BJ (cell line): Measurements from ENCODE around the gene CD28. TPM values are rescaled to one million over a fixed set of nuclear protein-coding genes. Genes with fewer than 3 reads are reported as not detected.

Experiments used
- CTCF ChIA-PET: fragments of 350-600 bp; formaldehyde crosslinking; extraction: SDS; loops from one replicate; lab custom pipeline; 2021; ENCODE audit warnings: antibody characterized with exemption, inconsistent platforms; lab: Yijun Ruan, JAX
- POLR2A ChIA-PET: fragments of 300-600 bp; sonication (Branson Sonifier 250); formaldehyde crosslinking; extraction: SDS; loops from one replicate; lab custom pipeline; 2021; ENCODE audit warnings: antibody characterized with exemption; lab: Charles Lee
- DNase-seq: peaks from one replicate; pipeline ENCODE4 v3.0.0-alpha.2; 2011; ENCODE audit warnings: low read depth
- H3K27me3 ChIP-seq: 2 replicates; pipeline ENCODE4 v1.6.0; 2011; ENCODE audit warnings: low read length; ENCODE audit not compliant: control insufficient read depth, insufficient read depth
- H3K36me3 ChIP-seq: 2 replicates; pipeline ENCODE4 v1.5.1; 2011; ENCODE audit warnings: low read length; ENCODE audit not compliant: control insufficient read depth, insufficient read depth
- H3K4me3 ChIP-seq: 2 replicates; pipeline ENCODE4 v1.5.1; 2011; ENCODE audit warnings: low read depth, mild to moderate bottlenecking, control low read depth, low read length
- polyA plus RNA-seq: library from polyadenylated mRNA; depleted of rRNA; stranded (reverse); fragments of >200 nt; gene quantifications from 2 replicates; pipeline ENCODE4 v1.2.3, GENCODE V29; 2011
- TF ChIP-seq, protein P1 (sequence below): IDR thresholded peaks from 2 replicates; pipeline ENCODE4 v1.5.1; 2011; ENCODE audit warnings: low read depth, mild to moderate bottlenecking, control low read depth, inconsistent platforms, low read length, moderate library complexity; ENCODE audit not compliant: insufficient read depth

CD28 gene
- polyA plus RNA-seq, 1 experiment: not detected

DNA sequence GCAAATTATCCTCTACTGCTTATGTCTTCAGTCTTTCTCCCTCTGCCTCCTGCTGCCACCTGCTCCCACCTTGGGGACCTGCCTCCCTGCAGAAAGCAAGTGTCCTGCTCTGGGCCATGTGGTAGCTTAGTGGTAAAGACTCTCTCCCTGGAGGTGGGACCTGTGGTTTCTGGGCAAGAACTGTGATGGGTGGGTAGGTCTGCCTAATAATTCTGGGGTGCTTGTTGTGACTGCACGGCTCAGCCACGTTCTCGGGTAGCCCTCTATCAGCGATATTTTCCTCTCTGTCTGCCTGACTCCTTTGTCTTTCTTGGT, 16.4 kb upstream of the CD28 start:
- Histone ChIP-seq H3K4me3 (no peak overlapping the region), H3K36me3 (no peaks in the 10 kb centered on the region), H3K27me3 (no peaks in the 10 kb centered on the region; the same call in 1 of the 2 replicates)
- TF ChIP-seq, protein P1, sequence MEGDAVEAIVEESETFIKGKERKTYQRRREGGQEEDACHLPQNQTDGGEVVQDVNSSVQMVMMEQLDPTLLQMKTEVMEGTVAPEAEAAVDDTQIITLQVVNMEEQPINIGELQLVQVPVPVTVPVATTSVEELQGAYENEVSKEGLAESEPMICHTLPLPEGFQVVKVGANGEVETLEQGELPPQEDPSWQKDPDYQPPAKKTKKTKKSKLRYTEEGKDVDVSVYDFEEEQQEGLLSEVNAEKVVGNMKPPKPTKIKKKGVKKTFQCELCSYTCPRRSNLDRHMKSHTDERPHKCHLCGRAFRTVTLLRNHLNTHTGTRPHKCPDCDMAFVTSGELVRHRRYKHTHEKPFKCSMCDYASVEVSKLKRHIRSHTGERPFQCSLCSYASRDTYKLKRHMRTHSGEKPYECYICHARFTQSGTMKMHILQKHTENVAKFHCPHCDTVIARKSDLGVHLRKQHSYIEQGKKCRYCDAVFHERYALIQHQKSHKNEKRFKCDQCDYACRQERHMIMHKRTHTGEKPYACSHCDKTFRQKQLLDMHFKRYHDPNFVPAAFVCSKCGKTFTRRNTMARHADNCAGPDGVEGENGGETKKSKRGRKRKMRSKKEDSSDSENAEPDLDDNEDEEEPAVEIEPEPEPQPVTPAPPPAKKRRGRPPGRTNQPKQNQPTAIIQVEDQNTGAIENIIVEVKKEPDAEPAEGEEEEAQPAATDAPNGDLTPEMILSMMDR: no peak
- DNase-seq: no peak
- ChIA-PET CTCF (no interaction called here), POLR2A (no interaction called here)

DNA sequence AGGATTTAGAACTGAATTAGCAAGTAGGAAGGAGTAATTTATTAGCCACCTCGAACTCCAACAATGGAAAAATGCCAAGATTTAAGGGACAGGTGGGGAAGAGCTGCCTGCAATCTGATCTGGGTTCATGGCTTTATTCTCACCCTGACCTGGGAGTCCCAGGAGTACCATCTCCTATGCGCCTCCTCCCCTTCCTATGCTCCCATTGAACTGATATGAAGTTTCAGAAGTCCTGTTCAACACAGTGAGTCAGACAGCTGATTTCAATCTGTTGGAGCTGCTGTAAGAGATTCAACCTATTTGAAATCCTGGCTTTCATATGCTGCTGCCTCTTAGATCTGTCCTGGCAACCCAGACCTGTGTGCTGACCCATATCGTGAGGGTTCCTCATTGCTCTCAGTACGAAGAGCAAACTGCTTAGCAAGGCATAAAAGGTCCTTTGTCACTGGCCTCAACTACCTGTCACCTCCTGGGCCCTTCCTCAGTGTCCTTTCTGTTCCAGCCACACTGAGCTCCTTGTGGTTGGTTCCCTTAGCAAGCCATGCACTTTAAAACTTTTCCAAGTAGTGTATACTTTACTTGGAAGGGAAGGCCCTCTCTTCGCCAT, 15.9 kb upstream of the CD28 start:
- ChIA-PET POLR2A (no interaction called here), CTCF (interaction anchor here (0.8 kb wide), 1 partner anchor 90 kb away, joined by 3 read pairs; no protein-coding TSS in a partner anchor)
- DNase-seq: no peak
- TF ChIP-seq, protein P1: no peak
- Histone ChIP-seq H3K27me3 (no peaks in the 10 kb centered on the region; the same call in 1 of the 2 replicates), H3K4me3 (no peak overlapping the region), H3K36me3 (no peaks in the 10 kb centered on the region)

DNA sequence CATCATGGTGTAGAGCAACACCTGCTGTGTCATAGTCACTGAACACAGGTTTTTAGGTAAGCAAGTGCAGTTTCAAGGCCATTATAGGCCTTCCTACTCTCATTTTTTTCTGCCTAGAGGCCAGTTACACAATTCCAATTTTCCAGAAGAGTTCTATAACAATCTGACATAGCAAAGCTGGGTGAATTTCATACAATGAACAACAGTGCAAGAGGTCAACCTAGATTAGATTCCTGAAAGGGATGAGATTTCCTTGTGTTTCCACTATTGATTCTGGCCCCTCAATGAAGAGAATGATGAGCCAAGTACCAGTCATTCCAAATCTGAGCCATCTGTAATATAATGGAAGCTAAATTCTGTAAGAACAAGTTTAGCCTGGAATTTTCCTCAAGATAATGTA, 15.3 kb upstream of the CD28 start:
- Histone ChIP-seq H3K4me3 (no peak overlapping the region), H3K27me3 (no peaks in the 10 kb centered on the region; the same call in 1 of the 2 replicates), H3K36me3 (no peaks in the 10 kb centered on the region)
- ChIA-PET POLR2A (interaction anchor here (0.7 kb wide), 1 partner anchor 108 kb away, joined by 3 read pairs; no protein-coding TSS in a partner anchor), CTCF (interaction anchor here (0.8 kb wide), 1 partner anchor 89 kb away, joined by 3 read pairs; no protein-coding TSS in a partner anchor)
- no peak for DNase-seq
- TF ChIP-seq, protein P1: no peak

DNA sequence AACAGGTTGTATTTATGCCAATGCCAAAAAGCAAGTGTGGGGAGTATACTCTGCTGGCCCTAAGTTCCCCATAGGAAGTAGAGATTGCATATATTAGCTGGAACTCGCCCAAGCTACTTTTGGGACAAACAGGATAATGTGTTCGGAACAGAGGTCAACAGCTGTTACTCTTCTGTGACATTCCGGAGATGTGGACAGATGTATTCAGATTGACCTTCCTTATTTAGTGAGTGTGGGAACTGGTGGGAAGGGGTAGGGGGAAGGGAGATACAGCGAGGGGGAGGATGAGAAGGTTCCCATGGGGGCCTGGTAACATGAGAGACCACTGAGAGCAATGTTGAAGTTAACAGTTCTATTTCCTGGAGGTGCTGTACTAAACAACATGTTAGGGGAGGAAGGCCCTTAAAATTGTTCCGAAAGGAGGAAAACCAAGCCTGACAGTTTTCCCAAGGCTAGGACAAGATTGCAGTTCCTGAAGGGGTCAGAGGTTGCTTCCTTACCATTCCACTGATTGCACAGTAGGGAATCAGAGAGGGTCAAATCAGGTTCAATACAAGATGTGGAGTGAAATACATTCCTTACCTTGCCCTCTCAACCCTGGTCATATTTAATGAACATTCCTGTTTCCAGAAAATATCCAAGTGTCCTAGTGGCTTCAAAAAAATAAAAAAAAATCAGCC, 14.3 kb upstream of the CD28 start:
- no peak for DNase-seq
- CTCF ChIA-PET: interaction anchor here (1.4 kb wide), 1 partner anchor 11 kb away, joined by 4 read pairs; no protein-coding TSS in a partner anchor
- Histone ChIP-seq H3K27me3 (no peaks in the 10 kb centered on the region; the same call in 1 of the 2 replicates), H3K36me3 (no peaks in the 10 kb centered on the region), H3K4me3 (no peak overlapping the region)
- POLR2A ChIA-PET: no interaction called here
- TF ChIP-seq, protein P1: no peak

DNA sequence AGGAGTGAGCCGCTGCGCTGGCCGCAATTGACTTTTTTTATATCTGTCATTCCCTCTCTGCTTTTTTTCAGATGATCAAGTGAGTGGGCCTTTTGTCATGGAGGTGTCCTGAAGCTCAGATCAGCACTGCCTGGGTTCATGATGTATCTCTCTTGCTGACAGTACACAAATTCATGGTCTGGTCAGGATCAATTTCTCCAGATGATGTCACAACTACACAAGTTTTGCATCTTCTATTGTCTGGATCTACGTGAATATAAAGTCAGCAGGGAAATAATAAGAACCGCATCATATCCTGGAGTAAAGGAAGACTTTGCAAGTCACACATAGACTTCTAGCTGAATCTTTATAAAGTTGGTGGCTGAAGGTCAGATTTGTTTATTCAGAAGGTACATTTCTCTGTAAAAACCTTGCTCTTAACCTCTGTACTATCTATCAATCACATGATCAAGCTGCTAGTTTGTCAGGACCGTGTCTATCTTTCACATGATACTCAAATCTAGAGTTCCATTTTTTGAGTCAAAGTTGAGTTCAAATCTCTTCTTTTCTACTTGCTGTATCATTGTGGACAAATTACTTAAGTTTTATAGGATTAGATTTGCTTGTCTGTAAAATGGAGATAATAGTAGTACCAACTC, 13.1 kb upstream of the CD28 start:
- CTCF ChIA-PET: interaction anchor here (1.4 kb wide), 2 partner anchors 10 to 26 kb away, joined by 4 to 5 read pairs; no protein-coding TSS in a partner anchor
- no peak for DNase-seq
- no peaks in the 10 kb centered on the region for H3K36me3 ChIP-seq
- H3K4me3 ChIP-seq: no peak overlapping the region
- no peaks in the 10 kb centered on the region; the same call in 1 of the 2 replicates for H3K27me3 ChIP-seq
- TF ChIP-seq, protein P1: no peak
- POLR2A ChIA-PET: no interaction called here
